Umbilical cord (tissue), 2 donors: ENCODE results near the gene FAM219B. TPM values are rescaled to one million over a fixed set of nuclear protein-coding genes. Genes with fewer than 3 reads are reported as not detected.
A peak's percentile ranks its signal among the peaks of the same experiment; 100 is the strongest.
"Not testable (repeated sequence)": the region's sequence is repeated elsewhere in the genome, so short reads cannot be mapped to it uniquely, and the experiment has no call there.

ENCODE experiments used
- DNase-seq: peaks from one replicate; pipeline ENCODE4 v3.0.0-alpha.2; 2015; ENCODE audit warnings: low spot score
- total RNA-seq: library from RNA; depleted of rRNA; stranded (reverse); fragments of >200 nt; gene quantifications from one replicate; pipeline ENCODE4 v1.2.3, GENCODE V29; 2014; ENCODE audit warnings: low replicate concordance; ENCODE audit not compliant: insufficient read depth

FAM219B gene, protein sequence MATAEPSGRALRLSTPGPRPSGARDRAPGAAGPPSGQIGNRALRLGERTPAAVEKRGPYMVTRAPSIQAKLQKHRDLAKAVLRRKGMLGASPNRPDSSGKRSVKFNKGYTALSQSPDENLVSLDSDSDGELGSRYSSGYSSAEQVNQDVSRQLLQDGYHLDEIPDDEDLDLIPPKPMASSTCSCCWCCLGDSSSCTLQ
- total RNA-seq, result 33.9 TPM

DNA sequence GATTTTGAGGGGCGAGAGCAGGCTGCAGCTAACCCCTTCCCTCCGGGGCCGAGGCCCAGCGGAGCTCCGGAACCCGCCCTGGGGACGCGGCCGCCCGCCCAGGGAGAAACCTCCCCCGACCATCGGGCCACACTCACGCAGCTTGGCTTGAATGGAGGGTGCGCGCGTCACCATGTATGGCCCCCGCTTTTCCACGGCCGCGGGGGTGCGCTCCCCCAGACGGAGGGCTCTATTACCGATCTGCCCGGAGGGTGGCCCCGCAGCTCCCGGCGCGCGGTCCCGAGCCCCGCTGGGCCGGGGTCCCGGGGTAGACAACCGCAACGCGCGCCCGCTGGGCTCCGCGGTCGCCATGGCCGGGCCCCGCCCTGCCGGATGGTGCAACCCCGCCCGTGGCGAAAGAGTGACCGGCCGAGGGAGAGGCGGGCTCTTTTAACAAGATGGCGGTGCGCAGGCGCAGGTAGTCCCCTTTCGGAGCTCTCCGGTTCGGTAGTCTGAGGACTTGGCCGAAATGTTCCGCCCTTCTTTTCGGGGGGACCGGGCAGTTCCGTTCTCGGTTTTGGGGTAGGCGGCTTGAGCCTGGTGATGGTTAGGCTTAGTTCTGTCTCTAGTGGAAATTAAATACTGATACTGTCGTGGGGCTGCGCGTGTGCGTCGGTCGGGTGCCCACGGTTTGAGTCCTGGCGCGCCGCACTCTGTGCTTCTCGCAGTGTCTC is at the start of gene FAM219B:
FAM219B (minus strand) TSS at position 402 of the 713 bp plus-strand sequence; CDS start at position 351, 51 bp downstream.
- peak; percentile 96 for DNase-seq

DNA sequence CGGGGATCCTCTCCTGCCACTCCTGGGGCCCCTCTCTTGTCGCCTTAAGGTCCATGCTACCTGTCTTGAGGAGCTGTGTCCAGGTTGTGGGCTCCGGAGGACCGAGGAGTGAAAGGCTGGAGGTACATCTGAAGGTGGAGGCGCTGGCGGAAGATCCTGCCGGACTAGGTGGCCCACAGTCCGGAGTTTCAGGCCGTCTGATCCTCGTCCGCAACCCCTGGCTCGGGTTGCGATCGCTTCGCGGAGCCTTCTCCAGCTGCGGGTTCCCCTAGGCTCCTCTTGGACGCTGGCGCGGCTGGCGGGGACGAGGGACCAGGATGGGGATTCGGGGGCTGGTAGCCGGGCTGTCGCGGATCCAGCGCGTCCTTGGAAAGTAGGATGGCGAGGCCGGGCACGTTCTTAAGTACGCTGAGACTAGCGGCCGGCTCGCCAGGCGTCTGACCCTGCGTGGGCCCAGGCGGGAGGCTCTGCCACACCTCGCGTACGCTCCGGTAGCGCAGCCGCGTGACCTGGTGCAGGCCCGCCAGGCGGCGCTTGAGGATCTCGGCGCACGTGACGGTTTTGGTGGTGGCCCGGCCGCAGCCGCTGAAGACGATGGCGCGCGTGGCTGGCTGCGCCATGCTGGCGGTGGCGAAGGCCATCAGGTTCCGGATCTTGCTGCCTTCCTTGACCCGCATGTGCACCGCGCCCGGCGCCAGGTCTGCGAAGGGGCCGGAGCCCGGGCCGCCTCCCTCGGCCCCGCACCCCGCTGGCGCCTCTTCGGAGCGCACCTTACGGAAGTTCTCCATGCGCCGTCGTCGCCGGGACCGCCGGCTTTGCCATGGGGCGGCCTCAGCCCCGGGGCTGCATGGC is 49.4 kb upstream of the FAM219B start:
- peak; percentile 78 for DNase-seq

DNA sequence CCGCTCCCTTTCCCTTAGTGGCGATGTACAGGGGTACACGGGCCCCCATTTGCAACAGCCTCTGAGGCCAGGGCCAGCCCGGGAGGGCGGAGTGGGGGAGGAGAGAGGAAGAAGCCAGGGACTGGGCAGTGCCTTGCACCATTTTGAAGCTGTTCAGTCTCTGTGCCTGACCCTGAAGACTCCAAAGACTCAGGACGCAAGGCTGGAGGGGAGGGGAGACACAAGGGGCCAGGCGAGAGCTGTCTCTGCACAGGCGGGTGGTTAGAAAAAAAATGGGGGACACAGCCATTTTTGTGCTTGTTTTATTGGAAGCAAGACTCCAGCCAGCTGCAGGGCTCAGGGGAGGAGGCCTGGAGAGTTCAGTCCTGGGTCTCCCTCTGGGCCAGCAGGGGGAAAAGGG is 48.4 kb upstream of the FAM219B start:
- peak; percentile 79 for DNase-seq

- DNase-seq, result peak; percentile 98
Observed at GRCh38 chr15:74954515-74954914, 47.9 kb upstream of the FAM219B start.

- no peak for DNase-seq
Observed at GRCh38 chr15:74951006-74951405, 44.4 kb upstream of the FAM219B start.

GRCh38 chr15:74950078-74950908 is 43.6 kb upstream of the FAM219B start:
- DNase-seq, result peak; percentile 87

DNA sequence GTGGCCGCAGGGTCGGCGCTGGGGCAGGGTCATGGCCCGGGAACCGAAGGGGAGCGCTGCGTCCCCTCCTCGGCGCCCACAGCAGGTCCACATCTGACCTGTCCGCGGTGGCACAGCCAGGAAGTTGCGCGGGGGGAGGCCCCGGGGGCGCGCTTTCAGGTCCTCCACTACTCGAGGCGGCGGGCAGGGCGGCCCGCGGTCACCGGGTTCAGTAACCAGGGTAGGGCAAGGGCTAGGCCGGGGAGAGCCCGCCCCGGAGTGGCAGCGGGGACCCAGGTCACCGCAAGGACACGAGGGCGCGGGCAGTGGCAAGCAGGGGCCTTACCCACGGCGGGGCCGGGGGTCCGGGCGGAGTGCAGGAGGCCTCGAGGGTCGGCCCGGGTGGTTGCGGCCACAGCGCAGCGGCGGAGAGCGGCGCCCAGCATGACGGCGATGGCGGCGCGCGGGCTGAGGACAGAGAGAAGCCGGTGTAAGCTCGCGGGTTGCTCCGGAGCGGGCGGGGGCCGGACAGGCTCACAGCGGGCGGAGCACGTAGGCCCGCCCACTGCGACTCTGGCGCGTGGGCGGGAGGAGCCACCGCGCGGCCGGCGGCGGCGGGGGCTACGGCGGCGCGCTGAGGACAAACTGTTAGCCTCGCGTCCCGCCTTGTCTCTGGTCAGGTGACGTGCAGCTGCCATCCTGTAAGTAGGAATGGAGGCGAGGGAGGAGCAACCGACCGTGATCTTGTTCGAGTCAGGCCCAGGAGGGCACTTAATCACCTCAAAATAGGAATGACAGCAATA is 31.1 kb upstream of the FAM219B start, which contains the start of gene COX5A:
COX5A (minus strand) TSS at position 484 of the 782 bp plus-strand sequence; CDS start at position 425, 59 bp downstream.
- DNase-seq, result peak; percentile 98

DNA sequence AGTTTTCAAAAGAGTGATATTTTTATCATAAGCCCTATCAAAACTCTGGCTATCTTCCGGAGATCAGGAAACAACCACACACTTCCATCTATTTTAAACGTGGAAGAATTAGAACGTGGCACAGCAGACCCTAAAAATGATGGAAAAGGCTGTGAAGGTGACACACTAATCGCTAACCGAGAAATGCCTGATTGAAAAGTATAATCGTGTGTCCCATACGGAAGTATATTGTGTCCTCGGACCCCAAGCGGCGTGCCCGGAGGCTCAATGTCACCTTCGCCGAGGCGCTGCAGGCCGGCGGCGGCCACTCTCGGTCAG is 30.6 kb upstream of the FAM219B start:
- DNase-seq, result no peak

GRCh38 chr15:74935193-74935592 is 28.5 kb upstream of the FAM219B start:
- DNase-seq, result not testable (repeated sequence)

- DNase-seq, result no peak
Observed at GRCh38 chr15:74933573-74933972, 26.9 kb upstream of the FAM219B start.

- DNase-seq, result no peak
Observed at GRCh38 chr15:74928771-74929198, 22.1 kb upstream of the FAM219B start.

DNA sequence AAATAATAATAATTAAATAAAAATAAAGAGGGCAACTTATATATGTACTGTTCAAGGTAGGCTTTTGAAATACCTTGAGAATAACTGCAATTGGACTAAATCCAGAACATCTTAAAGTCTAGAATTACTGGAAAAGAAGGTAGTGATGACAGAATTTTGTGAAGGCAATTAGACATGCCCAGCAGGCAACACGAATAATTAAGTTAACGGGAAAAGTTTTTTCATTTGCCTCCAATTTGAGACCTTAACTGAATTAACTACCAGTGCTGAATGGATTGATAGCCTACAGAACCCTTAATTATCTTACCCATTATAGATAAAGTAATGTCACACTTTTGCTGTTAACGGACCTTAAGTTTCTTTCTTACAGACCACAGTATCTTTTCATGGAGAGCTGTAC is 17.9 kb upstream of the FAM219B start:
- no peak for DNase-seq

- no peak for DNase-seq
Observed at GRCh38 chr15:74920456-74920855, 13.8 kb upstream of the FAM219B start.

DNA sequence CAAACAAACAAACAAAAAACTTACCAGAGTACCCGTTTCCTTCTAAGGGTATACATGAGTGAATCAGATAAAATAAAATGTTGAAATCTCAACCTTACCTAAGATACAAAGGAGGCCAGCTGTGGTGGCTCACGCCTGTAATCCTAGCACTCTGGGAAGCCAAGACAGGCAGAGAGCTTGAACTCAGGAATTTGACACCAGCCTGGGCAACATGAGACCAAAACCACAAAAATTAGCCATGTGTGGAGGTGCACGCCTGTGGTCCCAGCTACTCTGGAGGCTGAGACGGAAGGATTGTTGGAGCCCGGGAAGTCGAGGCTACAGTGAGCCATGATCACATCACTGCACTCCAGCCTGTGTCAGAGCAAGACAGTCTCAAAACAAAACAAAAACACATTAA is 11.0 kb upstream of the FAM219B start:
- no peak for DNase-seq

- not testable (repeated sequence) for DNase-seq
Observed at GRCh38 chr15:74913799-74914198, 7.1 kb upstream of the FAM219B start.

DNA sequence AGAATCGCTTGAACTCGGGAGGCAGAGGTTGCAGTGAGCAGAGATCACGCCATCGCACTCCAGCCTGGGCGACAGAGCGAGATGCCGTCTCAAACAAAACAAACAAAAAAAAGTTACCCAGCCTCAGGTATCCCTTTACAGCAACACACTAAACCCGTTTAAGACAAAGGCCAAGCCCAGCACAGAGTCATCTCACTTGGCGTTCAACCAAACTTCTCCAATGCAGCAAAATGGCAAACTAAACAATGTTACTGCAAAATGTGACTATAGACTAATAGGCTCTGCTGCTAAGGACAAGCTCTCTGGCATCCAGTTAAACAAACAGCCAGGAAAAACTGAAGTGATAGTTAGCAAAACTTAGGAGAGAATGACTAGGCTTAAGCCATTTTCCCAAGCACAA is 6.4 kb upstream of the FAM219B start:
- no peak for DNase-seq

DNA sequence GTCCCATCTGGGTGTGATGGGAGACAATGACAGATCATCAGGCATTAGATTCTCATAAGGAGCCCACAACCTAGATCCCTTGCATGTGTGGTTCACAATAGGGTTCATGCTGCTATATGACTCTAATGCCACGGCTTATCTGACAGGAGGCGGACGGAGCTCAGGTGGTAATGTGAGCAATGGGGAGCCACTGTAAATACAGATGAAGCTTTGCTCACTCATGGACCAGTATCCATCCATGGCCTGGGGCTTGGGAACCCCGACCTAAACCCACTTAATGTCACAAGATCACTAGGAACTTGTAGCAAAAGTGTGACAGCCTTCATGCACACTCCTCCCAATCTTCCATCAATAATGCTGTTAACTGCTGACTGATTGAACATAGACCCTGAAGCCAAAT is 2.0 kb upstream of the FAM219B start:
- no peak for DNase-seq

DNA sequence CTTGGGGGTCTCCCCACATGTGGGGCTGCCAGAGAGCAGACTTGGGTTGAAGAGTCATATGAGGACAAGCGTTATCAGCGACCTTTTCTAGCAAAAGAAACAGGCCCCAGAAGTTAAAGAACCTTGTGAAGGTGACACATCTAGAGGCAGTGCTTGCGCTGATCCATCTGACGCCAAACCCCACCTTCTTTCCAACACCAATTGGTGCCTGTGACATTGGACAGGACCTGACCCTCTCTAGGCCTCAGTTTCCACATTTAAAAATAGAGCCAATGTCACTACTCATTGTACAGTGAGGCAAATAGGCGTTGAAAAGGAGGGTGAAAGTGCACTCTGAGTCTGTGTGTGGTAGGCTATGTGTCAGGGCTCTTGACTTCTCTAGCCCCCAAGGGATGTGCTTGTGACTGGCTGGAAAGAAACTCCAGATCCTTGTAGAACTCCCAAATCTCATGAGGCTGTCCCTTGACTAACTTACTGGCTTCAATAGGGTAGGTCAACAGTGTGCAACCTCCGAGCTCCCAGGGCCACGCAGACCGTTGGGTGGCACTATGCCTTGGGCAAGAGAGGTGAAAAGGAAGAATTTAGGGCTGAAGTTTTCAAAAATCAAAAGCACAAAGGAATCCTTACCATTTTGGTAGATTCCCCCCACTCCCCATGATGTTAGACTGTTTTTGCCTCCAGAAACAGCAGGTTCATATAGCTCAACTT is 666 bp upstream of the FAM219B start:
- no peak for DNase-seq

GRCh38 chr15:74906067-74906449 is 593 bp downstream of the FAM219B start:
- peak; percentile 49 for DNase-seq

DNA sequence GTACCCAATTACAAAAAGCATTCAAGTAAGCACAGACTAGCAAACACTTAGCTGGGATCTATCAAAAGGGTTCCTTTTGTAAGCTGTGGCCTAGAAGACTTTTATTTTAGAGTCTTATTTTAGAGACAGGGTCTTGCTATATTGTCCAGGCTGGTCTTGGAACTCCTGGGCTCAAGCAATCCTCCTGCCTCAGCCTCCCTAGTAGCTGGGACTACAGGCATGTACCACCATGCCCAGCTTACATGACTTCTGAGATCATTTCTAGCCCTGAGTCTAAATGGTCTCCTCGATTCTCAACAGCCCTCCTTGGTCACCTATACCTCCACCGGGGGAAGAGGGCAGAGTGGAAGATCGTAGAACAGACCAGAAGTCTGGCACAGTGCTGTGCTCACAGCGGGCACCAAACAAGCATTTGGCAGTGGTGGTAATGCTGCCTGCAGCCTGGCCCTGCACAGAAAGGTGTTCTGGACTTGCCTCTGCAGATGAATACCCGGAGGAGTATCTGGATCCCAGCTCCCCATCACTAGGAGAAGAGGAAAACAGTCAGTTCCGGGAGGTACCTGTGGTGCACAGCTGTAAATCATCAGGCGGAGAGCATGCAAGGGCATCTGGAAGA is 2.4 kb downstream of the FAM219B start:
- DNase-seq, result no peak
